Astrocyte (in vitro differentiated cells and primary cell): ENCODE data around the gene WNK4.

Source experiments
- EZH2 ChIP-seq: IDR thresholded peaks from 2 replicates; pipeline ENCODE4 v1.6.1; 2012; ENCODE audit warnings: mild to moderate bottlenecking, low read length, inconsistent platforms; ENCODE audit not compliant: insufficient read depth
- TF ChIP-seq, protein P1 (sequence below): IDR thresholded peaks from 2 replicates; pipeline ENCODE4 v1.5.1; 2011; ENCODE audit warnings: low read depth, mild to moderate bottlenecking, inconsistent platforms, low read length, moderate library complexity; ENCODE audit not compliant: insufficient read depth

DNA sequence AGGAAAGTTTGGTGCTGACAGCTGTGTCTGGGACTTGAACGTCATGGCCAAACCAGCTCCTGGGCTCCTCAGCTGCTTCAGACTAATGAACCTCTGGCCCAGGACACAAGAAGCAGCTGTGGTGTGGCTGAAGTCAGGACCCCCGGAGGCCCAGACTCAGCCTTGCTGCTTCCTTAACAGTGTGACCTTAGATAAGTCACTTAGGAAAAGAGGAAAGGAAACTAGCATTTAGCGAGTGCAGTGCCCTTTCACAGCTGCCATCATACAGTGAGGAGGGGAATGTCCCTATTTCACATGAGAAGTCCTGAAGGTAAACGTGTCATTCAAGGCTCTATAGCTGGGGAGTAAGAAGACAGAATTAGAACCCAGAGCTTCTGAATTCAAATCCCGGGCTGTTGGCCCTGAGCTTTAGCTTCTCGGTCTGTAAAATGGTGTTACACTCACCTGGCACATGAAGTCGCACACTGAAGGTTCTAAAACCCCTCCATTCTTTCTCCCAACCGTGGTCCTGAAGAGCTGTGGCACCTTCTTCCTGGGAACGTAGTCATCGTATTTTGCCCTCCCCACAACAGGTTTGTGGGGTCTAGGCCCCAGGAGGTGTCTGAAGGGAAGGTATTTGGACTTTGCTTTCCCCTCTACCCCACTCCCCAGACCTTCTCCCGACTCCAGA, 20.3 kb upstream of the WNK4 start:
- TF ChIP-seq, protein P1, sequence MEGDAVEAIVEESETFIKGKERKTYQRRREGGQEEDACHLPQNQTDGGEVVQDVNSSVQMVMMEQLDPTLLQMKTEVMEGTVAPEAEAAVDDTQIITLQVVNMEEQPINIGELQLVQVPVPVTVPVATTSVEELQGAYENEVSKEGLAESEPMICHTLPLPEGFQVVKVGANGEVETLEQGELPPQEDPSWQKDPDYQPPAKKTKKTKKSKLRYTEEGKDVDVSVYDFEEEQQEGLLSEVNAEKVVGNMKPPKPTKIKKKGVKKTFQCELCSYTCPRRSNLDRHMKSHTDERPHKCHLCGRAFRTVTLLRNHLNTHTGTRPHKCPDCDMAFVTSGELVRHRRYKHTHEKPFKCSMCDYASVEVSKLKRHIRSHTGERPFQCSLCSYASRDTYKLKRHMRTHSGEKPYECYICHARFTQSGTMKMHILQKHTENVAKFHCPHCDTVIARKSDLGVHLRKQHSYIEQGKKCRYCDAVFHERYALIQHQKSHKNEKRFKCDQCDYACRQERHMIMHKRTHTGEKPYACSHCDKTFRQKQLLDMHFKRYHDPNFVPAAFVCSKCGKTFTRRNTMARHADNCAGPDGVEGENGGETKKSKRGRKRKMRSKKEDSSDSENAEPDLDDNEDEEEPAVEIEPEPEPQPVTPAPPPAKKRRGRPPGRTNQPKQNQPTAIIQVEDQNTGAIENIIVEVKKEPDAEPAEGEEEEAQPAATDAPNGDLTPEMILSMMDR: no peak
- TF ChIP-seq EZH2: peak; percentile 34
